Caco-2 (cell line): ENCODE measurements around the gene LOXL3. TPM values are rescaled to one million over a fixed set of nuclear protein-coding genes. Genes with fewer than 3 reads are reported as not detected.

ENCODE experiments used
- BruUV-seq: library from RNA; stranded (reverse); fragments of 400-500 nt; replicated peaks from 2 replicates; lab custom pipeline; 2021; lab: Mats Ljungman, UMichigan
- CTCF ChIA-PET: fragments of 300-600 bp; sonication (Branson Sonifier 250); formaldehyde crosslinking; loops from one replicate; lab custom pipeline; 2022; ENCODE audit warnings: antibody characterized with exemption; lab: Charles Lee
- POLR2A ChIA-PET: fragments of 300-600 bp; sonication (Branson Sonifier 250); formaldehyde crosslinking; loops from one replicate; lab custom pipeline; 2022; ENCODE audit warnings: antibody characterized with exemption; lab: Charles Lee
- DNase-seq, 2 experiments: peaks; one replicate each; pipeline versions ENCODE4 v3.0.0 to v3.0.0-alpha.2; 2020 to 2022
- H3K27me3 ChIP-seq: replicated peaks from 2 replicates; pipeline ENCODE4 v1.6.0; 2011; ENCODE audit warnings: low read length; ENCODE audit not compliant: control insufficient read depth, insufficient read depth
- H3K36me3 ChIP-seq: 2 replicates; pipeline ENCODE4 v1.5.1; 2011; ENCODE audit warnings: low read length; ENCODE audit not compliant: control insufficient read depth, insufficient read depth
- H3K4me1 ChIP-seq: fragments of 250-450 bp; sonication (Bioruptor Pico); 2 replicates; pipeline ENCODE4 v1.5.1; 2020; ENCODE audit warnings: mild to moderate bottlenecking
- H3K4me3 ChIP-seq: 2 replicates; pipeline ENCODE4 v1.5.1; 2011; ENCODE audit warnings: low read depth, mild to moderate bottlenecking, control low read depth, low read length
- H3K9me3 ChIP-seq: fragments of 250-450 bp; sonication (Bioruptor Pico); 2 replicates; pipeline ENCODE4 v1.5.1; 2020; ENCODE audit warnings: mild to moderate bottlenecking, moderate library complexity
- H3K27ac Mint-ChIP-seq: one replicate; pipeline ENCODE4 v1.8.0; 2022; ENCODE audit warnings: mixed read lengths; ENCODE audit not compliant: unreplicated experiment
- H3K27me3 Mint-ChIP-seq: one replicate; pipeline ENCODE4 v1.8.0; 2022; ENCODE audit warnings: mixed read lengths; ENCODE audit not compliant: insufficient read depth, unreplicated experiment
- H3K36me3 Mint-ChIP-seq: one replicate; pipeline ENCODE4 v1.8.0; 2022; ENCODE audit warnings: mild to moderate bottlenecking, mixed read lengths; ENCODE audit not compliant: insufficient read depth, unreplicated experiment
- H3K4me1 Mint-ChIP-seq: one replicate; pipeline ENCODE4 v1.8.0; 2022; ENCODE audit warnings: low read depth, mixed read lengths; ENCODE audit not compliant: unreplicated experiment
- H3K4me3 Mint-ChIP-seq: one replicate; pipeline ENCODE4 v1.8.0; 2022; ENCODE audit warnings: mild to moderate bottlenecking, moderate library complexity, mixed read lengths; ENCODE audit not compliant: unreplicated experiment
- H3K9me3 Mint-ChIP-seq: one replicate; pipeline ENCODE4 v1.8.0; 2022; ENCODE audit warnings: mixed read lengths; ENCODE audit not compliant: unreplicated experiment
- CTCF ChIP-seq, 2 experiments: fragments of 200-600 bp in 1 of 2; IDR thresholded peaks; 1 replicate in 1 of 2; 2 replicates in 1 of 2; pipeline versions ENCODE4 v1.5.1 to v1.8.0; 2011 to 2022; ENCODE audit warnings: antibody characterized with exemption in 1 of 2, control low read depth in 1 of 2, inconsistent platforms in 1 of 2, low read depth in 1 of 2, low read length in 1 of 2, mild to moderate bottlenecking in 1 of 2, moderate library complexity in 1 of 2; ENCODE audit not compliant: insufficient read depth in 1 of 2, severe bottlenecking in 1 of 2, unreplicated experiment in 1 of 2
- intact Hi-C: fragments of 100-400 bp; cut with micrococcal nuclease; formaldehyde crosslinking; loops from one replicate; pipeline ENCODE4 v1.10.0; 2022; ENCODE audit not compliant: unreplicated experiment
- total RNA-seq: library from RNA; stranded (reverse); gene quantifications from 2 replicates; pipeline ENCODE4 v1.2.3, GENCODE V29; 2022

LOXL3 gene
- total RNA-seq, 1 experiment from 2014 or later: 13.8 TPM

GRCh38 chr2:74535440-74535965 lies 18.2 kb downstream of the LOXL3 start:
- no TSS peak for BruUV-seq
- no peak for TF ChIP-seq CTCF (IDR thresholded peaks at IDR 0.05; ENCODE audit: insufficient read depth in 1 of 2, low read depth in 1 of 2, low read length in 1 of 2, severe bottlenecking in 1 of 2, unreplicated experiment in 1 of 2)
- peaks cover 11% of the 10 kb centered on the region for H3K4me1 Mint-ChIP-seq
- no peaks in the 10 kb centered on the region; the same call in 1 of the 2 replicates for H3K4me1 ChIP-seq
- no peaks in the 10 kb centered on the region for H3K36me3 ChIP-seq
- no peak overlapping the region for H3K4me3 Mint-ChIP-seq
- no peaks in the 10 kb centered on the region for H3K27me3 Mint-ChIP-seq
- no peaks in the 10 kb centered on the region for H3K27me3 ChIP-seq
- H3K36me3 Mint-ChIP-seq: peaks cover 6% of the 10 kb centered on the region
- DNase-seq: no peak
- intact Hi-C loops: no loop called here
- H3K9me3 ChIP-seq: no peaks in the 10 kb centered on the region
- ChIA-PET CTCF (no interaction called here), POLR2A (no interaction called here)
- H3K27ac Mint-ChIP-seq: no peak overlapping the region
- H3K4me3 ChIP-seq: no peak overlapping the region
- H3K9me3 Mint-ChIP-seq: no peaks in the 10 kb centered on the region

GRCh38 chr2:74534411-74534810 lies 19.3 kb downstream of the LOXL3 start:
- H3K27me3 Mint-ChIP-seq: no peaks in the 10 kb centered on the region
- CTCF ChIA-PET: no interaction called here
- Histone ChIP-seq H3K27me3 (no peaks in the 10 kb centered on the region), H3K4me1 (no peaks in the 10 kb centered on the region; the same call in 1 of the 2 replicates), H3K9me3 (no peaks in the 10 kb centered on the region), H3K4me3 (no peak overlapping the region), H3K36me3 (no peaks in the 10 kb centered on the region)
- no TSS peak for BruUV-seq
- peaks cover 13% of the 10 kb centered on the region for H3K36me3 Mint-ChIP-seq
- no peak for DNase-seq
- H3K4me1 Mint-ChIP-seq: peaks cover 11% of the 10 kb centered on the region
- TF ChIP-seq CTCF (IDR thresholded peaks at IDR 0.05; ENCODE audit: insufficient read depth in 1 of 2, low read depth in 1 of 2, low read length in 1 of 2, severe bottlenecking in 1 of 2, unreplicated experiment in 1 of 2): no peak
- intact Hi-C loops: no loop called here
- POLR2A ChIA-PET: no interaction called here
- no peak overlapping the region for H3K27ac Mint-ChIP-seq
- no peaks in the 10 kb centered on the region for H3K9me3 Mint-ChIP-seq
- no peak overlapping the region for H3K4me3 Mint-ChIP-seq

- intact Hi-C loops: no loop called here
- Mint-ChIP-seq H3K27ac (no peak overlapping the region), H3K9me3 (no peaks in the 10 kb centered on the region), H3K4me3 (no peak overlapping the region), H3K27me3 (no peaks in the 10 kb centered on the region), H3K36me3 (peaks cover 21% of the 10 kb centered on the region), H3K4me1 (peaks cover 14% of the 10 kb centered on the region)
- TF ChIP-seq CTCF (IDR thresholded peaks at IDR 0.05; ENCODE audit: insufficient read depth in 1 of 2, low read depth in 1 of 2, low read length in 1 of 2, severe bottlenecking in 1 of 2, unreplicated experiment in 1 of 2): no peak
- ChIA-PET CTCF (no interaction called here), POLR2A (interaction anchor here (0.6 kb wide), 1 partner anchor 54 kb away, joined by 4 read pairs; no protein-coding TSS in a partner anchor)
- H3K27me3 ChIP-seq: no peaks in the 10 kb centered on the region
- peaks cover under 1% of the 10 kb centered on the region for H3K4me1 ChIP-seq
- no peak for DNase-seq
- no peaks in the 10 kb centered on the region for H3K9me3 ChIP-seq
- no peak overlapping the region for H3K4me3 ChIP-seq
- BruUV-seq: no TSS peak
- H3K36me3 ChIP-seq: no peaks in the 10 kb centered on the region
Observed at GRCh38 chr2:74533464-74533863, 20.3 kb downstream of the LOXL3 start.
